ENCODE data around the gene IZUMO4.
A peak's percentile ranks its signal among the peaks of the same experiment; 100 is the strongest.

DNA sequence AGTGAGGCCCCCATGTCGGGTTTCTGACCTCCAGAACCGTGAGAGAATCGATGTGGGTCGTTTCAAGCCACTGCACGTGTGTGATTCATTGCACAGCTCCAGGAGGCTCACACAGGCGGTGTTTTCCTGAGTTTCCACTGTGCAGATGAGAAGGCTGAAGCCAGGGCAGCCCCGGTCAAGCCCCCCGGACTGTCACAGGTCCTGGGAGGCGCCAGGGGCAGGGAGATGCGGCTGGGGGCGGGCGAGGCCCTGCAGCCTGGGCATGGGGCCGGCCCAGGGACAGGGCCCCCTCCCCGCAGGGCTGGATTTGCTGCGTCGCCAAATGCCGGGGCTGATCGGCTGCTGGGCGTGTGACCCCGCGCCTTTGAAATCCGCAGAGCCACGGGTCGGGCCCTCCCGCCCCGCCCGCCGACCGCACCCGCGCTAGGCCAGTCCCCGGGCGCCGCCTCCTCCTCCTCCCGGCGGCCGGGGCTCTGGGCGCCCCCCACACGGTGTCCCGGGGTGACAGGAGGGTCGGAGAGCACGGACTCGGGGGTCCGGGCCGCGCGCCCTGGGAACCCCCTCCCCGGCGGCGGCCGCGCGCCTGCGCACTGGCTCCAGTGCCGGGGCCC, 35.7 kb upstream of the IZUMO4 start:
- TF ChIP-seq, protein P1, sequence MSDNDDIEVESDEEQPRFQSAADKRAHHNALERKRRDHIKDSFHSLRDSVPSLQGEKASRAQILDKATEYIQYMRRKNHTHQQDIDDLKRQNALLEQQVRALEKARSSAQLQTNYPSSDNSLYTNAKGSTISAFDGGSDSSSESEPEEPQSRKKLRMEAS (IDR thresholded peaks at IDR 0.05), result peak; percentile 35
- TF ChIP-seq TEAD4 (IDR thresholded peaks at IDR 0.05) (no peak), CEBPB (IDR thresholded peaks at IDR 0.05) (no peak), RAD21 (IDR thresholded peaks at IDR 0.05; ENCODE audit: low read depth) (no peak), YY1 (IDR thresholded peaks at IDR 0.05; ENCODE audit: low read depth) (no peak), EGR1 (IDR thresholded peaks at IDR 0.05) (0 out of 2 replicates have a peak, but pooled peaks have one; percentile 4), EP300 (IDR thresholded peaks at IDR 0.05; ENCODE audit: borderline replicate concordance) (peak; percentile 53), TAF1 (IDR thresholded peaks at IDR 0.05; ENCODE audit: low read depth) (peak; percentile 20), NFIC (IDR thresholded peaks at IDR 0.05) (no peak), FOXM1 (IDR thresholded peaks at IDR 0.05; ENCODE audit: borderline replicate concordance, low read depth) (no peak), TCF12 (IDR thresholded peaks at IDR 0.05; ENCODE audit: low read depth) (no peak), CREB1 (IDR thresholded peaks at IDR 0.05; ENCODE audit: low read depth) (no peak)
- TF ChIP-seq, protein P2, sequence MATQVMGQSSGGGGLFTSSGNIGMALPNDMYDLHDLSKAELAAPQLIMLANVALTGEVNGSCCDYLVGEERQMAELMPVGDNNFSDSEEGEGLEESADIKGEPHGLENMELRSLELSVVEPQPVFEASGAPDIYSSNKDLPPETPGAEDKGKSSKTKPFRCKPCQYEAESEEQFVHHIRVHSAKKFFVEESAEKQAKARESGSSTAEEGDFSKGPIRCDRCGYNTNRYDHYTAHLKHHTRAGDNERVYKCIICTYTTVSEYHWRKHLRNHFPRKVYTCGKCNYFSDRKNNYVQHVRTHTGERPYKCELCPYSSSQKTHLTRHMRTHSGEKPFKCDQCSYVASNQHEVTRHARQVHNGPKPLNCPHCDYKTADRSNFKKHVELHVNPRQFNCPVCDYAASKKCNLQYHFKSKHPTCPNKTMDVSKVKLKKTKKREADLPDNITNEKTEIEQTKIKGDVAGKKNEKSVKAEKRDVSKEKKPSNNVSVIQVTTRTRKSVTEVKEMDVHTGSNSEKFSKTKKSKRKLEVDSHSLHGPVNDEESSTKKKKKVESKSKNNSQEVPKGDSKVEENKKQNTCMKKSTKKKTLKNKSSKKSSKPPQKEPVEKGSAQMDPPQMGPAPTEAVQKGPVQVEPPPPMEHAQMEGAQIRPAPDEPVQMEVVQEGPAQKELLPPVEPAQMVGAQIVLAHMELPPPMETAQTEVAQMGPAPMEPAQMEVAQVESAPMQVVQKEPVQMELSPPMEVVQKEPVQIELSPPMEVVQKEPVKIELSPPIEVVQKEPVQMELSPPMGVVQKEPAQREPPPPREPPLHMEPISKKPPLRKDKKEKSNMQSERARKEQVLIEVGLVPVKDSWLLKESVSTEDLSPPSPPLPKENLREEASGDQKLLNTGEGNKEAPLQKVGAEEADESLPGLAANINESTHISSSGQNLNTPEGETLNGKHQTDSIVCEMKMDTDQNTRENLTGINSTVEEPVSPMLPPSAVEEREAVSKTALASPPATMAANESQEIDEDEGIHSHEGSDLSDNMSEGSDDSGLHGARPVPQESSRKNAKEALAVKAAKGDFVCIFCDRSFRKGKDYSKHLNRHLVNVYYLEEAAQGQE (IDR thresholded peaks at IDR 0.05; ENCODE audit: low read depth), result no peak
- TF ChIP-seq, protein P3, sequence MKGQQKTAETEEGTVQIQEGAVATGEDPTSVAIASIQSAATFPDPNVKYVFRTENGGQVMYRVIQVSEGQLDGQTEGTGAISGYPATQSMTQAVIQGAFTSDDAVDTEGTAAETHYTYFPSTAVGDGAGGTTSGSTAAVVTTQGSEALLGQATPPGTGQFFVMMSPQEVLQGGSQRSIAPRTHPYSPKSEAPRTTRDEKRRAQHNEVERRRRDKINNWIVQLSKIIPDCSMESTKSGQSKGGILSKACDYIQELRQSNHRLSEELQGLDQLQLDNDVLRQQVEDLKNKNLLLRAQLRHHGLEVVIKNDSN (IDR thresholded peaks at IDR 0.05), result no peak

Data from Ishikawa (cell line).